HCT116 (cell line): Measurements from ENCODE around the gene AMBP. TPM values are rescaled to one million over a fixed set of nuclear protein-coding genes. Genes with fewer than 3 reads are reported as not detected.
"Not testable (repeated sequence)": the region's sequence is repeated elsewhere in the genome, so short reads cannot be mapped to it uniquely, and the experiment has no call there.

ENCODE experiments used
- ATAC-seq: fragments of 200-7000 bp; cut with Tn5 transposase; 2 replicates; pipeline ENCODE4 v1.9.1; 2020; ENCODE audit warnings: mild to moderate bottlenecking, moderate library complexity
- BruUV-seq: library from RNA; stranded (reverse); fragments of 400-500 nt; replicated peaks from 2 replicates; lab custom pipeline; 2021; lab: Mats Ljungman, UMichigan
- CTCF ChIA-PET: fragments of 300-600 bp; sonication (Branson Sonifier 250); formaldehyde crosslinking; loops from one replicate; lab custom pipeline; 2021; ENCODE audit warnings: antibody characterized with exemption; lab: Charles Lee
- POLR2A ChIA-PET: fragments of 300-600, 350-600 bp; sonication (Branson Sonifier 250); formaldehyde crosslinking; loops from one replicate; lab custom pipeline; 2021; ENCODE audit warnings: antibody characterized with exemption; lab: Charles Lee
- RAD21 ChIA-PET, 2 experiments: fragments of 300-600 bp; sonication (Branson Sonifier 250); formaldehyde crosslinking; loops; one replicate each; lab custom pipeline; 2023; ENCODE audit warnings: low total read pairs in 2 of 2; ENCODE audit not compliant: uncharacterized antibody in 2 of 2, unreplicated experiment in 2 of 2, low non-redundant PET in 1 of 2; lab: Charles Lee
- DNase-seq: peaks from one replicate; pipeline ENCODE4 v3.0.0-alpha.2; 2010; ENCODE audit warnings: low read depth, low spot score
- H2AFZ ChIP-seq: fragments of 200-600 bp; shearing (Covaris generic), sonication (generic); 2 replicates; pipeline ENCODE4 v1.6.1; 2017; ENCODE audit warnings: low read depth, mixed run types, mixed read lengths, antibody characterized with exemption, low read length; ENCODE audit not compliant: poor library complexity, severe bottlenecking
- H3K27ac ChIP-seq: 2 replicates; pipeline ENCODE4 v1.5.1; 2012; ENCODE audit warnings: low read depth, low read length
- H3K27me3 ChIP-seq: fragments of 200-600 bp; sonication (generic); 2 replicates; pipeline ENCODE4 v1.6.1; 2016; ENCODE audit warnings: mixed run types, low read length, mixed read lengths; ENCODE audit not compliant: insufficient read depth
- H3K36me3 ChIP-seq, 2 experiments: fragments of 200-500 bp in 1 of 2; fragments of 200-600 bp in 1 of 2; sonication (Bioruptor generic) in 1 of 2; sonication (generic) in 1 of 2; 2 replicates each; pipeline versions ENCODE4 v1.5.1 to v1.6.1; 2014 to 2016; ENCODE audit warnings: low read length in 2 of 2, inconsistent platforms in 1 of 2, mixed read lengths in 1 of 2, mixed run types in 1 of 2; ENCODE audit not compliant: insufficient read depth in 2 of 2, control insufficient read depth in 1 of 2
- H3K4me1 ChIP-seq, 2 experiments: fragments of 200-600 bp in 1 of 2; sonication (generic) in 1 of 2; 2 replicates each; pipeline versions ENCODE4 v1.5.1 to v1.6.1; 2012 to 2017; ENCODE audit warnings: low read length in 2 of 2, inconsistent platforms in 1 of 2, mild to moderate bottlenecking in 1 of 2, mixed read lengths in 1 of 2, mixed run types in 1 of 2, moderate library complexity in 1 of 2; ENCODE audit not compliant: insufficient read depth in 2 of 2, control insufficient read depth in 1 of 2
- H3K4me2 ChIP-seq: fragments of 200-600 bp; sonication (generic); 2 replicates; pipeline ENCODE4 v1.6.1; 2017; ENCODE audit warnings: mixed run types, low read length, mixed read lengths
- H3K4me3 ChIP-seq, 2 experiments: fragments of 200-600 bp in 1 of 2; sonication (generic) in 1 of 2; replicated peaks in 1 of 2; 2 replicates each; pipeline ENCODE4 v1.5.1; 2011 to 2016; ENCODE audit warnings: low read length in 2 of 2, control low read depth in 1 of 2, low read depth in 1 of 2, mild to moderate bottlenecking in 1 of 2, mixed read lengths in 1 of 2, mixed run types in 1 of 2
- H3K79me2 ChIP-seq: fragments of 200-600 bp; sonication (generic); 2 replicates; pipeline ENCODE4 v1.6.1; 2017; ENCODE audit warnings: mild to moderate bottlenecking, mixed run types, low read length, moderate library complexity, mixed read lengths; ENCODE audit not compliant: insufficient read depth
- H3K9ac ChIP-seq: fragments of 200-600 bp; sonication (generic); 2 replicates; pipeline ENCODE4 v1.6.1; 2016; ENCODE audit warnings: low read length, mixed read lengths
- H3K9me2 ChIP-seq: fragments of 200-600 bp; sonication (generic), shearing (Covaris generic); 2 replicates; pipeline ENCODE4 v1.6.1; 2017; ENCODE audit warnings: mixed run types, mild to moderate bottlenecking, moderate library complexity; ENCODE audit not compliant: insufficient read depth
- H3K9me3 ChIP-seq, 2 experiments: fragments of 200-500 bp in 1 of 2; fragments of 200-600 bp in 1 of 2; sonication (Bioruptor generic) in 1 of 2; sonication (generic) in 1 of 2; 2 replicates each; pipeline ENCODE4 v1.6.1; 2014 to 2017; ENCODE audit warnings: low read length in 2 of 2, mixed read lengths in 2 of 2, inconsistent platforms in 1 of 2, low read depth in 1 of 2, mild to moderate bottlenecking in 1 of 2, mixed run types in 1 of 2, moderate library complexity in 1 of 2; ENCODE audit not compliant: control insufficient read depth in 1 of 2, insufficient read depth in 1 of 2
- H4K20me1 ChIP-seq: fragments of 200-600 bp; sonication (generic), shearing (Covaris generic); 2 replicates; pipeline ENCODE4 v1.6.1; 2017; ENCODE audit warnings: mixed run types, mild to moderate bottlenecking, moderate library complexity; ENCODE audit not compliant: insufficient read depth
- CBX3 ChIP-seq: IDR thresholded peaks from 2 replicates; pipeline ENCODE4 v1.6.1; 2012; ENCODE audit warnings: low read depth
- ELF1 ChIP-seq: IDR thresholded peaks from 2 replicates; pipeline ENCODE4 v1.6.1; 2012; ENCODE audit warnings: low read depth, borderline replicate concordance
- EZH2 ChIP-seq: fragments of 200-600 bp; sonication (generic); IDR thresholded peaks from 2 replicates; pipeline ENCODE4 v1.6.1; 2017; ENCODE audit warnings: antibody characterized with exemption, mixed run types
- EZH2phosphoT487 ChIP-seq: fragments of 200-600 bp; IDR thresholded peaks from 2 replicates; pipeline ENCODE4 v1.6.1; 2018; ENCODE audit warnings: antibody characterized with exemption, borderline replicate concordance
- FOSL1 ChIP-seq: IDR thresholded peaks from 2 replicates; pipeline ENCODE4 v1.6.1; 2012; ENCODE audit warnings: low read depth
- SIN3A ChIP-seq: IDR thresholded peaks from 2 replicates; pipeline ENCODE4 v1.6.1; 2012; ENCODE audit warnings: low read depth
- TCF7L2 ChIP-seq: IDR thresholded peaks from 2 replicates; pipeline ENCODE4 v1.7.0; 2011; ENCODE audit warnings: borderline replicate concordance, inconsistent platforms; ENCODE audit not compliant: insufficient read depth, insufficient read length; ENCODE audit errors: extremely low read depth
- intact Hi-C: fragments of 100-400 bp; cut with micrococcal nuclease; formaldehyde crosslinking; loops from 2 replicates; pipeline ENCODE4 v1.10.0; 2022
- total RNA-seq: library from RNA; stranded (reverse); gene quantifications from one replicate; pipeline ENCODE4 v1.2.1, GENCODE V29; 2021; ENCODE audit not compliant: unreplicated experiment

AMBP gene
- total RNA-seq, 1 experiment from 2014 or later = 1.9 TPM

DNA sequence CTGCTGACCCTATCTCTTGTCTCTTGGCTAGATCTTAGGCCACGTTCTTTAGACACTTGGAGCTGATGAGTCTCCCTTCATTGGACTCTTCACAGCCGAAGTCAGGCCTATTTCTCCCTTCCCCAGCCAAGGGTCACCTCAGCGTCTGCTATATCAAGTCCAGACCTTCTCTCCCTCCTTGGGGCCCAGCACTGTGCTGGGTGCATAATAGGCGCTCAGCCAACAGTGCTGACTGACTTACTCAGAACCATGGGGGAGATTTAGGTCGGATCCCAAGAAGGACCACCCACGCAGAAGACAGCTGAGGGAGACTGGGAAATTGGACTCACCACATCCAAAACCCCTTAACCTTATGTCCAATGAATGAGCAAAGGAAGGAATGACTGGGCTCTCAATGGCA, 5.6 kb upstream of the AMBP start:
- H3K9me3 ChIP-seq = no peaks in the 10 kb centered on the region
- H3K9me2 ChIP-seq = no peaks in the 10 kb centered on the region
- no peaks in the 10 kb centered on the region for H3K79me2 ChIP-seq
- ATAC-seq = no peak
- H4K20me1 ChIP-seq = no peaks in the 10 kb centered on the region
- RAD21 ChIA-PET = interaction anchor here in 1 of 2 experiments (0.5 kb wide), 1 partner anchor 14 kb away, joined by 7 read pairs; no protein-coding TSS in a partner anchor
- intact Hi-C loops = no loop called here
- TF ChIP-seq CBX3 = no peak
- no peak for TF ChIP-seq SIN3A
- no peak for TF ChIP-seq EZH2phosphoT487
- no peak for TF ChIP-seq ELF1
- TF ChIP-seq EZH2 = no peak
- TF ChIP-seq TCF7L2 = no peak
- TF ChIP-seq FOSL1 = no peak
- TF ChIP-seq, all 23 proteins: peak for 0
- Histone ChIP-seq H2AFZ (no peak overlapping the region), H3K27ac (no peak overlapping the region), H3K4me2 (no peak overlapping the region), H3K9ac (no peak overlapping the region), H3K4me1 (no peaks in the 10 kb centered on the region), H3K27me3 (no peaks in the 10 kb centered on the region), H3K4me3 (no peak overlapping the region), H3K36me3 (no peaks in the 10 kb centered on the region)
- no peak for DNase-seq
- no TSS peak for BruUV-seq
- POLR2A ChIA-PET = no interaction called here
- CTCF ChIA-PET = interaction anchor here (0.7 to 3.1 kb wide), 6 partner anchors 12 to 346 kb away, joined by 3 to 20 read pairs (median 4); no protein-coding TSS in a partner anchor

DNA sequence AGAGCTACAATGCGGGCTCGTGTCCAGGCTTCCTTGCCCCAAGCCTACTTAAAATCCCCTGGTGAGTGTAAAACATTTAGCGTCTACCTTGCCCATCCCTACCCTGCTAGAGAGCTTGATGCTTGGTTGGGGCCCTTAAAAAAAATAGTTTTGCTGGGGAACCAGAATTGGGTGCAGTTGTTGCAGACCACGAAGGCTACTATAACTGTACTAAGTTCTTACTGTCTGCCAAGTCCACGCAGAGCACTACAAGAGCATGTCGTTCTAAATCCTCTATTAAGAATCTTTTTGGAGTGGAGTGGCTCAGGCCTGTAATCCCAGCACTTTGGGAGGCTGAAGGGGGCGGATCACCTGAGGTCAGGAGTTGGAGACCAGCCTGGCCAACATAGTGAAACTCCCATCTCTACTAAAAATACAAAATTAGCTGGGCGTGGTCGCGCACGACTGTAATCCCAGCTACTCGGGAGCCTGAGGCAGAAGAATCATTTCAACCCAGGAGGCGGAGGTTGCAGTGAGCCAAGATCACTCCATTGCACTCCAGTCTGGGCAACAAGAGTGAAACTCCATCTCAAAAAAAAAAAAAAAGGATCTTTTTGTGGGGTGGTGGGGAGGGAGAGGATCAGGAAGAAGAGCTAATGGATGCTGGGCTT, 4.8 kb upstream of the AMBP start:
- POLR2A ChIA-PET, H4K20me1 ChIP-seq, ATAC-seq, H3K4me1 ChIP-seq, H3K27me3 ChIP-seq, H3K27ac ChIP-seq, H3K36me3 ChIP-seq, H3K9ac ChIP-seq, BruUV-seq, H3K9me3 ChIP-seq, H3K9me2 ChIP-seq, DNase-seq, H3K79me2 ChIP-seq, H2AFZ ChIP-seq, H3K4me2 ChIP-seq, H3K4me3 ChIP-seq: not testable (repeated sequence)
- intact Hi-C loops = loop anchor here (1.0 kb wide), 2 partner anchors 208 to 222 kb away; no protein-coding TSS in a partner anchor
- ChIA-PET RAD21 (interaction anchor here (0.9 to 1.2 kb wide), 5 partner anchors 25 to 345 kb away, joined by 3 to 16 read pairs (median 7); no protein-coding TSS in a partner anchor), CTCF (interaction anchor here (0.6 to 3.1 kb wide), 21 partner anchors 8 to 401 kb away, joined by 3 to 41 read pairs (median 4); no protein-coding TSS in a partner anchor)
